Measurements from ENCODE around the gene WASF2.

DNA sequence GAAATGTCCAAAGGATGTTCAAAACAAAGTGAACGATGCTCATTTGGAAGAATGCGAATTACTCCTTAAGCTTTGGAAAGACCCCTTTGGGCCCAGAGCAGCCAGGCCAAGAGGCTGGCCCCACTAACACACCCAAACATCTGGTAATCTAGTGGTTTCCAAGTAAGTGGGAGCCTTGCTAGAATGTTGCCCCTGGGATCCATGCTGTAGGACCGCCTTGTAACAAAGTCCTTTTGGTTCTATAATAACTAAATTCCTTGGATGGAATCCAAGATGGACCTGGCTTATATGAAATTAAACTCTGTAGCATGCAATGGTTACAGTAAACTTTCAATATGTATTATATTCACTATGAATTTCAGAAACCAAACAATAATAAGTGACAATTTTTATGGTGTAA lies 72.3 kb downstream of the WASF2 start:
- TF ChIP-seq, protein P1, sequence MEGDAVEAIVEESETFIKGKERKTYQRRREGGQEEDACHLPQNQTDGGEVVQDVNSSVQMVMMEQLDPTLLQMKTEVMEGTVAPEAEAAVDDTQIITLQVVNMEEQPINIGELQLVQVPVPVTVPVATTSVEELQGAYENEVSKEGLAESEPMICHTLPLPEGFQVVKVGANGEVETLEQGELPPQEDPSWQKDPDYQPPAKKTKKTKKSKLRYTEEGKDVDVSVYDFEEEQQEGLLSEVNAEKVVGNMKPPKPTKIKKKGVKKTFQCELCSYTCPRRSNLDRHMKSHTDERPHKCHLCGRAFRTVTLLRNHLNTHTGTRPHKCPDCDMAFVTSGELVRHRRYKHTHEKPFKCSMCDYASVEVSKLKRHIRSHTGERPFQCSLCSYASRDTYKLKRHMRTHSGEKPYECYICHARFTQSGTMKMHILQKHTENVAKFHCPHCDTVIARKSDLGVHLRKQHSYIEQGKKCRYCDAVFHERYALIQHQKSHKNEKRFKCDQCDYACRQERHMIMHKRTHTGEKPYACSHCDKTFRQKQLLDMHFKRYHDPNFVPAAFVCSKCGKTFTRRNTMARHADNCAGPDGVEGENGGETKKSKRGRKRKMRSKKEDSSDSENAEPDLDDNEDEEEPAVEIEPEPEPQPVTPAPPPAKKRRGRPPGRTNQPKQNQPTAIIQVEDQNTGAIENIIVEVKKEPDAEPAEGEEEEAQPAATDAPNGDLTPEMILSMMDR (IDR thresholded peaks at IDR 0.05): no peak
- no peak for TF ChIP-seq EZH2phosphoT487 (IDR thresholded peaks at IDR 0.05)

Measured in neural progenitor cell (in vitro differentiated cells).